Iris pigment epithelial cell (primary cell): Measurements from ENCODE around the gene TET2.
A peak's percentile ranks its signal among the peaks of the same experiment; 100 is the strongest.
"Not testable (repeated sequence)": the region's sequence is repeated elsewhere in the genome, so short reads cannot be mapped to it uniquely, and the experiment has no call there.

ENCODE experiments used
- DNase-seq: peaks from one replicate; pipeline ENCODE4 v3.0.0-alpha.2; 2011; ENCODE audit warnings: low read depth

The TET2 gene

DNA sequence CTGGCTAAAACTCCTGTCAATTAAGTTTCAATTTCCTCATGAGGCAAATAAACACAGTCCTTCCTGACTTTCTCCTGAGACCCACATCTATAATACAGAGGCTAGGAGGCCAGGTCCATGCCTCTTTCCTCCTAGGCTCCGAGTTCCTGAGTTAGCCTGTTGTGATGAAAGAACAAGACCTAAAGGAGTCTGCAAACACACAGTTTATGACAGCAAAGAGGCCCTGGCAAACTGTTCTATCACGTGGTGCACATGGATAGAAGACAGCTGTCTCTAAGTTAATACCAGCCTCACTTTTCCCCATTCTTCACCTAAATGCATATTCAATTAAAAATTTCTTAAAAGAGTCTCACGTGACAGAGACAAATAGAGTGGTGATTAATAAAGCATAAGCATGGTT is 145.2 kb downstream of the TET2 start:
- DNase-seq, result no peak

DNA sequence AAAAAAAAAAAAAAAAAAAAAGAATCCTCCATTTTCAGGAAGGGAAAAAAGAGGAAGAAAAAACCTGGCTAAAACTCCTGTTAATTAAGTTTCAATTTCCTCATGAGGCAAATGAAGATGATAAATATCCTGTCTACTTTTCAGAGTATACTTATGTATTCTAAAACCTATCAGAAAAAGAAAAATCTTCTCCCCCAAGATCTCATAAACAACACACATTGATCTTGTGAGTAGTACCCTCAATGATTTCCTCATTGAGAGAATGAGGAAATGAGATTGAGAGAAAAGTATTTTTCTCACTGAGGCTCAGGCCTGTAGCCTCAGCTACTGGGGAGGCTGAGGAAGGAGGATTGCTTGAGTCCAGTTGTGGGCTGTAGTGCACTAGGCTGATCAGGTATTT is 146.7 kb downstream of the TET2 start:
- DNase-seq, result no peak

DNA sequence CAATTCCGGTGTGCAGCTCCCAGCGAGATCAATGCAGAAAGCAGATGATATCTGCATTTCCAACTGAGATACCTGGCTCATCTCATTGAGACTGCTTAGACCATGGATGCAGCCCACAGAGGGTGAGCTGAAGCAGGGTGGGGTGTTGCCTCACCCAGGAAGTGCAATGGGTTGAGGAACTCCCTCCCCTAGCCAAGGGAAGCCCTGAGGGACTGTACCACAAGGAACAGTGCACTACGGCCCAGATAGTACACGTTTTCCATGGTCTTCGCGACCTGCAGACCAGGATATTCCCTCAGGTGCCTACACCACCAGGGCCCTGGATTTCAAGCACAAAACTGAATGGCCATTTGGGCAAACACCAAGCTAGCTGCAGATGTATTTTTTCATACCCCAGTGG is 150.0 kb downstream of the TET2 start:
- no peak for DNase-seq

DNA sequence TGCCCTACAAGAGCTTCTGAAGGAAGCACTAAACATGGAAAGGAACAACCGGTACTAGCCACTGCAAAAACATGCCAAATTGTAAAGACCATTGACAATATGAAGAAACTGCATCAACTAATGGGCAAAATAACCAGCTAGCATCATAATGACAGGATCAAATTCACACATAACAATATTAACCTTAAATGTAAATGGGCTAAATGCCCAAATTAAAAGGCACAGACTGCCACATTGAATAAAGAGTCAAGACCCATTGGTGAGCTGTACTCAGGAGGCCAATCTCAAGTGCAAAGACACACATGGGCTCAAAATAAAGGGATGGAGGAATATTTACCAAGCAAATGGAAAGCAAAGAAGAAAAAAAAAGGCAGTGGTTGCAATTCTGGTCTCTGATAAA is 152.4 kb downstream of the TET2 start:
- not testable (repeated sequence) for DNase-seq

DNA sequence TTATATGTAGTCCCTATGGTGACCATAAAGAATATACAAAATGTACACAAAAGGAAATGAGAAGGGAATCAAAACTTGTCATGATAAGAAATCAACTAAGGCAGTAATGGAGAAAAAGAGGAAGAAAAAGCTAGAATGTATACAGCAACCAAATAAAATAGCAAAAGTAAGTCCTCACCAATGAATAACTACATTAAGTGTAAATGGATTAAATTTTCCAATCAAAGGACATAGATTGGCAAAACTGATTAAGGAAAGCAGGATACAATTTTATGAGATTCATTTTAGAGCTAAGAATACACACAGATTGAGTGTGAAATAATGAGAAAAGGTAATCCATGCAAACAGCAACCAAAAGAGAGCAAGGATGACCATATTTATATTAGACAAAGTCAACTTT is 157.4 kb downstream of the TET2 start:
- DNase-seq, result no peak

DNA sequence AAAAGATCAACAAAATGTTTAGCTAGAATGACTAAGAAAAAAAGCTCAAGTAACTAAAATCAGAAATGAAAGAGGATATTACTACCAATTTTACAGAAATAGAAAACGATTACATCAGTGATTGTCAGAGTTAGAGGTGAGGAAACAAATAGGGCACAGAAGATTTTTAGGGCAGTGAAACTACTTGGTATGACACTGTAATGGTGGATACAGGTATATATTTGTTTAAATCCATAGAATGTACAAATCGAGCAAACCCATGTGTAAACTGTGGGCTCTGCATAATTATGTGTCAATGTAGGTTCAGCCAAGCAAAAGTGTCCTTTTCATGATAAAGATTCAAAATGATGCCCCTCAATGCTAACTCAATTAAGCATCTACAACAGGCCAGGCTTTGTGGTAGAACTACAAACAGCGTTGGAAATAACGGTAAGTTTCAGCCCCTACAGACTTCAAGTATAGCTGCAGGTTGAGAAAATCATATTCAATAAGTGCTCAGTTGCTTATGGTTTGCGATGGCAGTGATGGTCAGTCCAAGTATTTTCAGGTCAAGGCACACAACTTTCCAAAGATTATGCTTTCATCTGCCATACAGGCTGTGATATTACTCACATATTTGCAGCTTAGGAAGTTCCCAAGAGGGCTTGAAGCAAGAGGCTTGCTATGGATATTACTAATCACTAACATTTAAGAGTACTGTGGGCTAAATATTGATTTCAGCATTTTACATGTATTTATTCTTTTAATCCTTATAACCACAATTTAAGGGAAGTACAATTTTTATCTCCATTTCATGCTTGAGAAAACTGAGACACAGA is 158.6 kb downstream of the TET2 start:
- no peak for DNase-seq

DNA sequence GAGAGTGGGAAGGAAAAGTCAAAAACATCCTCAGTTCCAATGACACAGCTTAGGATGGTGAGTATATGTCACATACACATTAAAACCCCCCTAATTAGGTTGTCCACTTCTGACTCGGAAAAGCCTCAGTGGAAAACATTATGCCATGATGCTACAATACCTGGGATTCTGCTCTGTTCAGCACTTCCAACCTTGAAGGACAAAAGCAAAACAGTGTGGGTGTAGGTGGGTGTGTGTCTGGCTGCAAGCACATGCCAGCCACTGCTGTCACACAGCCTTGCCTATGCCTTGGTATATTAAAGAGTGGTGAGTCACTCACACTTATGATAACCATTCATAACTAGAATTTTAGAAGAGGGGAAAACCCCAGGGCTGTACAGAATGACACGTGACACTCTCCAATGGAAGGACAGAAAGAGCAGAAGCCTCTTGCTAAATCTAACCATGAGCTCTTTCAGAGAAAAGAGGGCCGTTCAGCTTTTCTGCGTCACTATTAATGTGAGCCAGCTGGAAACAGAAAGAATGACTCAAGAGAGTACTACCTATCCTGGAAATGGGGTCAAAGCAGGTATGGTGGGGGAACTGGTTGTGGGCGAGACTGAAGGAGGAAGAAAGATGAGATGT is 159.6 kb downstream of the TET2 start:
- DNase-seq, result peak; percentile 17

DNA sequence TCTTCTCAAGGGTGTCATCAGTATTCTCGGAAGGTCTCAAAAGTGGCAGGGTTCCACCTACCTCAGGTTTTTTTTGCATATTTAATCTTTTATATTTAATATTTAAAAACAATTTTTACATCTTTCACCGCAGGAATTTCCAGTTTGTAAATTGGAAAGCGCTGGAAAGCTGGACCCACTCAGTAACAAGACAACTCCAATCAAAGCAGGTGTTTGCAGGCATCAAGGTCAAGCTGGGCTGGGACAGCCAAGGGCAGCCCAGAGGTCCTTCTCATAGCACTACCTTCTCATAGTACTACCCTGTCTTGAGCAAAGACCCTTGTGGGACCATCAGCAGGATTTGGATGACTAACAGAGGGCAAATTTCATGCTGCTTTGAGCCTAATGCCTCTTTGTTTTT is 160.1 kb downstream of the TET2 start:
- DNase-seq, result no peak

DNA sequence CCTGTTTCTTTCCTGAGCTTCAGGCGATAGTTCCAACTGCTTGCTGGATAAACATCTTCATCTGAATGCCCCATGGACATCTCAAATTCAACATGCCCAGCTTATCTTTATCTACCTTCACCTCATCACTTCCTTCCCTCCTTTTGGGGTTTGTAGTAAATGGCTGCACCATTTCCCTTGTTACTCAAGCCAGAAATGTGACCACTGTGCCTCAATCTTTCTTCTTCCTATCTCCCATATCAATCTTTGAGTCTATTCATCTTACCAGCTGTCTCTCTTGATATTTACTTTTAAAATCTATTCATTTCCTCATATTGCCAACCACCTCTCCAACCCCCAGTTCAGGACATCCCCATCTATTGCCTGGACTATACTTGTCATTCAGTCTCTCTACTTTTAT is 171.8 kb downstream of the TET2 start:
- DNase-seq, result no peak

DNA sequence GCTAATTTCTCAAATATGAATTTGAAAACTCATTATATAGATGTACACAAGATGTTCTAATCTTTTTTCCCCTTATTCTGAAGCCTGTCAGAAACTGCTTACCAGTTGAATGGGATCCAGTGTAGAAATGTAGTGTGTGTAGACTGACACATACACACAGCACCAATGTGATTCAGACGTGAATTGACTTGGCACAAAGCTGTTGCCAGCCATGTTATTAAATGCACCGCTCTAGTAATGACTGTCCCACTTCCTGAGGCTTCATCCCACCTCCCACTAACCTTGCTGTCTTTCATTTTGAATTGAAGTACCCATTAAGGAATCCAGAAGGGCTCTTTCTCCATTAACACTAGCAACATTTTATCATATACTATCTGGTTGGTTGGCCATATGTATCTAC is 180.5 kb downstream of the TET2 start:
- DNase-seq, result no peak

DNA sequence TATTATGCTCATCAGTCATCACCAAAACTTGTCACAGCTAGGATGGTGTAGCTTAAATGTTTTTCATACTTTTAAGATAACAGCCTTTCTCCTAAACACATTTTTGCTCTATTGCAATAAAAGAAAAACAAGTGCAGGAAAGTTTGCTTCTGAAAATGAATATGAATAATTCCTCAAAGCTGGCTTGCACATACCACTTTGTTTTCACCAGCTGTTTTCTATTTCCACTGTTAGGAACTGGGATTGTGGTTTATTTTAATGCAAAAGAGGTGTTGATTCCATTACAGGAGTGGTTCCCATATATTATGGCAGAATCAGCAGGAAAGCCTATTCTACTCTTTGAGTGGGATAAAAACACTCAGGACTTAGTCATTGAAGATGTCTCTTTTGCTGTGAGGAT is 181.3 kb downstream of the TET2 start:
- DNase-seq, result no peak

DNA sequence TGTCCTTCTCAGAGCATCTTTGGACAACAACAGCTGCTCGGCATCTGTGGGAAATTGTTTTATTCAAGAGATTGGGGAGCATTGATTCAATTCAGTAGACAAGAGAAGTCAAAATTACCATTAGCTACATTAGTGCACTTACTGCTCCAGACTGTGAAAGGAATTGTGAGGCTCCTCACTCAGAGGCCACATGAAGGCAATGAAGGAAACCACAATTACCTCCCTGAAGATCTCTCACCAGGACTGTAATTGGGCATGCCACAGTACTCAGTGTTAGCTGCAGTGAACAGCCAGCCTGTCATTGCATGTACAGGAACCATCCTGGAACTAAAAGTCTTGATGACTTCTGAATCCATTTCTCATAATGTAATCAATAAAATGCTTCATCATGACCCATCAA is 182.4 kb downstream of the TET2 start:
- DNase-seq, result no peak
